ENCODE results near the gene INSYN2A. TPM values are rescaled to one million over a fixed set of nuclear protein-coding genes. Genes with fewer than 3 reads are reported as not detected.

The INSYN2A gene
- total and polyA plus RNA-seq, 9 of the 15 experiments (the other 6 are each of a cell fraction or from before 2014, with no cell fraction given), result not detected

DNA sequence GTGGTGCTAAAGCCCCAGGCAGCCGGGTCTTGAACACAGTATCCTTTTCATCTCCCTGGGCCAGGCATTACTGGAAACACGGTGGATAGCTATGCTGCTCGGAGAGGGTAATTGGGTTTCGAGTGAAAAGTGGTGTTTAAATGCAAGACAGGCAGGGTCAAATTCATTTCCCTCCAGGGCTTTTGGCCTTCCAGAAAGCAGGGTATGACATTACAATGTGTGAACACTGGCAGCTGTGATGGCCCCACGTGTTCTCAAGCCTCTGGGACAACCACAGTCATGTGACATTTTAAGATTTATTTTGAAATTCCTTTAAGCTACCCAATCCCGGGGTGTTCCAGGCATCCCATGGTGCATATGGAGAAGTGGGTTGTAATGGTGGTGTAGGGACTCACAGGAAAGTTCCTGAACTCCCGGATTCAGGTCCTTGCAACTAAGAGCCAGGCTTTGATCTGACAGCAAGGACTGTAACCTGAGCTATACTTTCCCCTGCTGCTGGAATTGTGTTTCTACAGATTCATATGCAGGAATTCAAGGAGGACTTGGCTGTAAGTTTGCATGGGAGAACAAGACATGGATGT is 46.8 kb downstream of the INSYN2A start:
- Histone ChIP-seq H3K4me2 (ENCODE audit: insufficient read depth, low read length) (no peak overlapping the region), H3K9me1 (ENCODE audit: control insufficient read depth, insufficient read depth, low read length) (no peaks in the 10 kb centered on the region), H3K9me3 (replicated peaks; ENCODE audit: control insufficient read depth, insufficient read depth, low read depth, low read length) (no peaks in the 10 kb centered on the region), H3K36me3 (ENCODE audit: control insufficient read depth, insufficient read depth, low read length) (no peaks in the 10 kb centered on the region), H2AFZ (ENCODE audit: low read depth, low read length) (no peak overlapping the region), H3K4me3 (no peak overlapping the region), H3K4me1 (replicated peaks in 1 of 2; ENCODE audit: control insufficient read depth in 2 of 2, insufficient read depth in 2 of 2, low read length in 2 of 2) (no peaks in the 10 kb centered on the region), H3K9ac (ENCODE audit: insufficient read depth in 1 of 2, low read depth in 2 of 2, low read length in 2 of 2) (no peak overlapping the region), H3K27ac (ENCODE audit: extremely low read depth, low read depth, low read length) (no peak overlapping the region), H4K20me1 (replicated peaks; ENCODE audit: control insufficient read depth, insufficient read depth, low read length) (no peaks in the 10 kb centered on the region), H3K79me2 (ENCODE audit: control insufficient read depth, insufficient read depth, low read length) (no peaks in the 10 kb centered on the region), H3K27me3 (ENCODE audit: control insufficient read depth in 2 of 2, insufficient read depth in 2 of 2, low read length in 2 of 2) (no peaks in the 10 kb centered on the region)
- BruUV-seq (replicated peaks), result no TSS peak
- in situ Hi-C loops (cut with MboI) (no loop called here), intact Hi-C loops (cut with micrococcal nuclease) (no loop called here)
- FAIRE-seq (no peak), ATAC-seq (no peak), DNase-seq (ENCODE audit: extremely low read depth in 1 of 4, low spot score in 3 of 4) (no peak)
- ChIA-PET CTCF (ENCODE audit: low intra/inter-chr PET ratio) (no interaction called here), POLR2A (no interaction called here)
- 0% methylated on average over 7 of the region's 7 CpGs for WGBS (ENCODE audit: insufficient coverage, low coverage, missing lambda C conversion rate)
- no peak for TF ChIP-seq HES1 (IDR thresholded peaks at IDR 0.05; ENCODE audit: low read depth)
- TF ChIP-seq KAT7 (CRISPR knock-in tag; IDR thresholded peaks at IDR 0.05; ENCODE audit: borderline replicate concordance), result no peak
- TF ChIP-seq ZBTB17 (CRISPR knock-in tag; IDR thresholded peaks at IDR 0.05), result no peak
- no peak for TF ChIP-seq ZBTB8A (IDR thresholded peaks at IDR 0.05; ENCODE audit: partially characterized antibody)
- no peak for TF ChIP-seq ARID3A (IDR thresholded peaks at IDR 0.05; ENCODE audit: borderline replicate concordance, low read depth, low read length)
- TF ChIP-seq HNRNPK (IDR thresholded peaks at IDR 0.05; ENCODE audit: low read depth, low read length, poor library complexity, severe bottlenecking), result no peak
- no peak for TF ChIP-seq PRMT5 (CRISPR knock-in tag; IDR thresholded peaks at IDR 0.05)
- TF ChIP-seq HDGF (IDR thresholded peaks at IDR 0.05), result no peak
- TF ChIP-seq ZNF133 (CRISPR knock-in tag; IDR thresholded peaks at IDR 0.05), result no peak
- TF ChIP-seq, protein P1, sequence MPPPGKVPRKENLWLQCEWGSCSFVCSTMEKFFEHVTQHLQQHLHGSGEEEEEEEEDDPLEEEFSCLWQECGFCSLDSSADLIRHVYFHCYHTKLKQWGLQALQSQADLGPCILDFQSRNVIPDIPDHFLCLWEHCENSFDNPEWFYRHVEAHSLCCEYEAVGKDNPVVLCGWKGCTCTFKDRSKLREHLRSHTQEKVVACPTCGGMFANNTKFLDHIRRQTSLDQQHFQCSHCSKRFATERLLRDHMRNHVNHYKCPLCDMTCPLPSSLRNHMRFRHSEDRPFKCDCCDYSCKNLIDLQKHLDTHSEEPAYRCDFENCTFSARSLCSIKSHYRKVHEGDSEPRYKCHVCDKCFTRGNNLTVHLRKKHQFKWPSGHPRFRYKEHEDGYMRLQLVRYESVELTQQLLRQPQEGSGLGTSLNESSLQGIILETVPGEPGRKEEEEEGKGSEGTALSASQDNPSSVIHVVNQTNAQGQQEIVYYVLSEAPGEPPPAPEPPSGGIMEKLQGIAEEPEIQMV (tag; conservative IDR thresholded peaks at IDR 0.05; ENCODE audit: low read depth), result no peak
- no peak for TF ChIP-seq PHTF2 (CRISPR knock-in tag; IDR thresholded peaks at IDR 0.05)
- TF ChIP-seq, protein P2, sequence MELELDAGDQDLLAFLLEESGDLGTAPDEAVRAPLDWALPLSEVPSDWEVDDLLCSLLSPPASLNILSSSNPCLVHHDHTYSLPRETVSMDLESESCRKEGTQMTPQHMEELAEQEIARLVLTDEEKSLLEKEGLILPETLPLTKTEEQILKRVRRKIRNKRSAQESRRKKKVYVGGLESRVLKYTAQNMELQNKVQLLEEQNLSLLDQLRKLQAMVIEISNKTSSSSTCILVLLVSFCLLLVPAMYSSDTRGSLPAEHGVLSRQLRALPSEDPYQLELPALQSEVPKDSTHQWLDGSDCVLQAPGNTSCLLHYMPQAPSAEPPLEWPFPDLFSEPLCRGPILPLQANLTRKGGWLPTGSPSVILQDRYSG (tag; conservative IDR thresholded peaks at IDR 0.05; ENCODE audit: low read depth), result no peak
- TF ChIP-seq, protein P3, sequence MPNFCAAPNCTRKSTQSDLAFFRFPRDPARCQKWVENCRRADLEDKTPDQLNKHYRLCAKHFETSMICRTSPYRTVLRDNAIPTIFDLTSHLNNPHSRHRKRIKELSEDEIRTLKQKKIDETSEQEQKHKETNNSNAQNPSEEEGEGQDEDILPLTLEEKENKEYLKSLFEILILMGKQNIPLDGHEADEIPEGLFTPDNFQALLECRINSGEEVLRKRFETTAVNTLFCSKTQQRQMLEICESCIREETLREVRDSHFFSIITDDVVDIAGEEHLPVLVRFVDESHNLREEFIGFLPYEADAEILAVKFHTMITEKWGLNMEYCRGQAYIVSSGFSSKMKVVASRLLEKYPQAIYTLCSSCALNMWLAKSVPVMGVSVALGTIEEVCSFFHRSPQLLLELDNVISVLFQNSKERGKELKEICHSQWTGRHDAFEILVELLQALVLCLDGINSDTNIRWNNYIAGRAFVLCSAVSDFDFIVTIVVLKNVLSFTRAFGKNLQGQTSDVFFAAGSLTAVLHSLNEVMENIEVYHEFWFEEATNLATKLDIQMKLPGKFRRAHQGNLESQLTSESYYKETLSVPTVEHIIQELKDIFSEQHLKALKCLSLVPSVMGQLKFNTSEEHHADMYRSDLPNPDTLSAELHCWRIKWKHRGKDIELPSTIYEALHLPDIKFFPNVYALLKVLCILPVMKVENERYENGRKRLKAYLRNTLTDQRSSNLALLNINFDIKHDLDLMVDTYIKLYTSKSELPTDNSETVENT (CRISPR knock-in tag; IDR thresholded peaks at IDR 0.05), result no peak
- no peak for TF ChIP-seq ASH1L (IDR thresholded peaks at IDR 0.05; ENCODE audit: borderline replicate concordance, low read depth, partially characterized antibody)
- TF ChIP-seq ZNF75A (CRISPR knock-in tag; IDR thresholded peaks at IDR 0.05), result no peak
